ENCODE data around the gene CMTM3. TPM values are rescaled to one million over a fixed set of nuclear protein-coding genes. Genes with fewer than 3 reads are reported as not detected.
"Not testable (repeated sequence)": the region's sequence is repeated elsewhere in the genome, so short reads cannot be mapped to it uniquely, and the experiment has no call there.

CMTM3 gene
- total RNA-seq, 4 donors from 2014 or later, result 15.7 to 24.9 (median 19.3) TPM

DNA sequence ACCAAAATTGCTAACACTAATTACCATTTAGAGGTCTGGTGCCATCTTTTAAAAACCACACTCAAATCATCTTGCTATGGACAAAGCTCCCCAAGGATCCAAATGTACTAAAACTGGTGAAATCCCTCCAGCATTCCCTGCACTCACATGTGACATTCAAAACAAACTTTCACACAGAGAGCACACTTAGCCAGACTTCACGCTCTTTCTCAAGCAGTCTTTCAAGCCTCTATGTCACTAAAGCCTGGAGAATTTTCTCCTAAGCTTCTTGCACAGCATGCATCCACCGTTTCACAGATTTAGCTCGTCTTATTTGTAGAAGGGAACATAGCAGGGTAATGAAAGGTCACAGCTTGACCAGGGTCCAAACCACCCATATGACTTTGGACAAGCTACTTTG, 19.3 kb downstream of the CMTM3 start:
- Histone ChIP-seq H3K4me1 (peaks cover 0 to 5% (median 0%) of the 10 kb centered on the region in 3 donors), H3K9me3 (no peaks in the 10 kb centered on the region), H3K36me3 (peaks cover 0 to 33% of the 10 kb centered on the region in 2 donors), H3K4me3 (no peak overlapping the region), H3K27ac (no peak overlapping the region), H3K27me3 (no peaks in the 10 kb centered on the region)
- 73 to 83% methylated on average over 2 to 3 of the region's 3 CpGs for WGBS, 2 donors (ENCODE audit: low coverage in 1 of 2)
- TF ChIP-seq, protein P1, sequence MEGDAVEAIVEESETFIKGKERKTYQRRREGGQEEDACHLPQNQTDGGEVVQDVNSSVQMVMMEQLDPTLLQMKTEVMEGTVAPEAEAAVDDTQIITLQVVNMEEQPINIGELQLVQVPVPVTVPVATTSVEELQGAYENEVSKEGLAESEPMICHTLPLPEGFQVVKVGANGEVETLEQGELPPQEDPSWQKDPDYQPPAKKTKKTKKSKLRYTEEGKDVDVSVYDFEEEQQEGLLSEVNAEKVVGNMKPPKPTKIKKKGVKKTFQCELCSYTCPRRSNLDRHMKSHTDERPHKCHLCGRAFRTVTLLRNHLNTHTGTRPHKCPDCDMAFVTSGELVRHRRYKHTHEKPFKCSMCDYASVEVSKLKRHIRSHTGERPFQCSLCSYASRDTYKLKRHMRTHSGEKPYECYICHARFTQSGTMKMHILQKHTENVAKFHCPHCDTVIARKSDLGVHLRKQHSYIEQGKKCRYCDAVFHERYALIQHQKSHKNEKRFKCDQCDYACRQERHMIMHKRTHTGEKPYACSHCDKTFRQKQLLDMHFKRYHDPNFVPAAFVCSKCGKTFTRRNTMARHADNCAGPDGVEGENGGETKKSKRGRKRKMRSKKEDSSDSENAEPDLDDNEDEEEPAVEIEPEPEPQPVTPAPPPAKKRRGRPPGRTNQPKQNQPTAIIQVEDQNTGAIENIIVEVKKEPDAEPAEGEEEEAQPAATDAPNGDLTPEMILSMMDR (IDR thresholded peaks at IDR 0.05), result no peak
- no peak for TF ChIP-seq EP300 (IDR thresholded peaks at IDR 0.05)
- no peak for ATAC-seq

DNA sequence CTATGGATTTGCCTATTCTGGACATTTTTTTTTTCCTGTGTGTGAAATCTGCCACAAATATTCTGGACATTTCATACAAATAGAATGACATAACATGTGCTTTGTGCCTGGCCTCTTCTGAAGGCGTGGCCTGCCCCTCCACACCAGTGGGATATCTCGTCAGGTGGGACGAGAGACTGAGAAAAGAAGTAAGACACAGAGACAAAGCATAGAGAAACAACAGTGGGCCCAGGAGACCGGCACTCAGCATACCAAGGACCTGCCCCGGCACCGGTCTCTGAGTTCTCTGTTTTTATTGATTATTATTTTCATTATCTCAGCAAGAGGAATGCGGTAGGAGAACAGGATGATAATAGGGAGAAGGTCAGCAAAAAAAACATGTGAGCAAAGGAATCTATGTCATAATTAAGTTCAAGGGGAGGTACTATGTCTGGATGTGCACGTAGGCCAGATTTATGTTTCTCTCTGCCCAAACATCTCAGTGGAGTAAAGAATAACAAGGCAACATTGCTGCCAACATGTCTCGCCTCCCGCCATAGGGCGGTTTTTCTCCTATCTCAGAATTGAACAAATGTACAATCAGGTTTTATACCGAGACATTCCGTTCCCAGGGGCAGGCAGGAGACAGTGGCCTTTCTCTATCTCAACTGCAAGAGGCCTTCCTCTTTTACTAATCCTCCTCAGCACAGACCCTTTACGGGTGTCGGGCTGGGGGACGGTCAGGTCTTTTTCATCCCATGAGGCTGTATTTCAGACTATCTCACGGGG, 23.3 kb downstream of the CMTM3 start:
- not testable (repeated sequence) for ATAC-seq, H3K27me3 ChIP-seq, H3K27ac ChIP-seq, H3K36me3 ChIP-seq, H3K4me1 ChIP-seq, H3K9me3 ChIP-seq, H3K4me3 ChIP-seq
- 93 to 94% methylated on average over 9 to 11 of the region's 17 CpGs for WGBS, 2 donors (ENCODE audit: low coverage in 1 of 2)

DNA sequence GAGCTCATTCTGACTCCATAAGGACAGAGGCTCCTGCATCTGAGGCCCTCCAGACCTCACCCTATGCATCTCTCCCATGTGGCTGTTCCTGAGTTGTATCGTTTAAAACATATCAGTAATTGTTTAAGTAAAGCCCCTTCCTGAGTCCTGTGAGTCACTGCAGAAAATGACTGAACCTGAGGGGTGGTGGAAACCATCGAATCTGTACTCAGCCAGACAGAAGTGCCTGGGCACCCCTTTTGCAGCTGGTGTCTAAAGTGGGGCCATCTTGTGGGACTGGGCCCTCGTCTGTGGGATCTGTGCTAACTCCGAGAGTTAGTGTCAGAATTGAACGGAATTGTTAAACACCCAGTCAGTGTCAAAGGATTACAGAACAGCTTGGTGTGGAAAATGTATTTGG, 25.4 kb downstream of the CMTM3 start:
- TF ChIP-seq POLR2A (IDR thresholded peaks at IDR 0.05), result no peak
- 80 to 94% methylated on average over 3 to 5 of the region's 5 CpGs for WGBS, 2 donors (ENCODE audit: low coverage in 1 of 2)
- no peak overlapping the region for H3K27ac ChIP-seq
- H3K36me3 ChIP-seq, result peaks cover 0 to 9% of the 10 kb centered on the region in 2 donors
- no peaks in the 10 kb centered on the region for H3K9me3 ChIP-seq
- ATAC-seq, result no peak
- H3K4me1 ChIP-seq, result no peaks in the 10 kb centered on the region
- no peaks in the 10 kb centered on the region for H3K27me3 ChIP-seq
- H3K4me3 ChIP-seq, result no peak overlapping the region

DNA sequence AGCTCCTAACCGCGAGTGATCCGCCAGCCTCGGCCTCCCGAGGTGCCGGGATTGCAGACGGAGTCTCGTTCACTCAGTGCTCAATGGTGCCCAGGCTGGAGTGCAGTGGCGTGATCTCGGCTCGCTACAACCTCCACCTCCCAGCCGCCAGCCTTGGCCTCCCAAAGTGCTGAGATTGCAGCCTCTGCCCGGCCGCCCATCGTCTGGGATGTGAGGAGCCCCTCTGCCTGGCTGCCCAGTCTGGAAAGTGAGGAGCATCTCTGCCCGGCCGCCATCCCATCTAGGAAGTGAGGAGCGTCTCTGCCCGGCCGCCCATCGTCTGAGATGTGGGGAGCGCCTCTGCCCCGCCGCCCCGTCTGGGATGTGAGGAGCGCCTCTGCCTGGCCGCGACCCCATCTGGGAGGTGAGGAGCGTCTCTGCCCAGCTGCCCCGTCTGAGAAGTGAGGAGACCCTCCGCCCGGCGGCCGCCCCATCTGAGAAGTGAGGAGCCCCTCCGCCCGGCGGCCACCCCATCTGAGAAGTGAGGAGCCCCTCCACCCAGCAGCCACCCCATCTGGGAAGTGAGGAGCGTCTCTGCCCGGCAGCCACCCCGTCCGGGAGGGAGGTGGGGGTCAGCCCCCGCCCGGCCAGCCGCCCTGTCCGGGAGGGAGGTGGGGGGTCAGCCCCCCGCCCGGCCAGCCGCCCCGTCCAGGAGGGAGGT, 26.2 kb downstream of the CMTM3 start:
- H3K4me1 ChIP-seq, H3K27me3 ChIP-seq, H3K4me3 ChIP-seq, H3K27ac ChIP-seq, H3K9me3 ChIP-seq, ATAC-seq: not testable (repeated sequence)
- peaks cover 0 to 14% of the 10 kb centered on the region in 2 donors for H3K36me3 ChIP-seq
- WGBS, 2 donors (ENCODE audit: low coverage in 1 of 2), result no CpG with 5 or more reads among the region's 49 CpGs

DNA sequence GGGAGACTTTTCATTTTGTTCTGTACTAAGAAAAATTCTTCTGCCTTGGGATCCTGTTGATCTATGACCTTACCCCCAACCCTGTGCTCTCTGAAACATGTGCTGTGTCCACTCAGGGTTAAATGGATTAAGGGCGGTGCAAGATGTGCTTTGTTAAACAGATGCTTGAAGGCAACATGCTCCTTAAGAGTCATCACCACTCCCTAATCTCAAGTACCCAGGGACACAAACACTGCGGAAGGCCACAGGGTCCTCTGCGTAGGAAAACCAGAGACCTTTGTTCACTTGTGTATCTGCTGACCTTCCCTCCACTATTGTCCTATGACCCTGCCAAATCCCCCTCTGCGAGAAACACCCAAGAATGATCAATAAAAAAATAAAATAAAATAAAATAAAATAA, 27.1 kb downstream of the CMTM3 start:
- not testable (repeated sequence) for H3K9me3 ChIP-seq, H3K4me3 ChIP-seq, ATAC-seq, H3K27me3 ChIP-seq, H3K27ac ChIP-seq, H3K4me1 ChIP-seq
- 82% methylated on average over 3 of the region's 4 CpGs; no CpG with 5 or more reads in 1 of the 2 donors for WGBS, 2 donors (ENCODE audit: low coverage in 1 of 2)
- peaks cover 0 to 14% of the 10 kb centered on the region in 2 donors for H3K36me3 ChIP-seq

DNA sequence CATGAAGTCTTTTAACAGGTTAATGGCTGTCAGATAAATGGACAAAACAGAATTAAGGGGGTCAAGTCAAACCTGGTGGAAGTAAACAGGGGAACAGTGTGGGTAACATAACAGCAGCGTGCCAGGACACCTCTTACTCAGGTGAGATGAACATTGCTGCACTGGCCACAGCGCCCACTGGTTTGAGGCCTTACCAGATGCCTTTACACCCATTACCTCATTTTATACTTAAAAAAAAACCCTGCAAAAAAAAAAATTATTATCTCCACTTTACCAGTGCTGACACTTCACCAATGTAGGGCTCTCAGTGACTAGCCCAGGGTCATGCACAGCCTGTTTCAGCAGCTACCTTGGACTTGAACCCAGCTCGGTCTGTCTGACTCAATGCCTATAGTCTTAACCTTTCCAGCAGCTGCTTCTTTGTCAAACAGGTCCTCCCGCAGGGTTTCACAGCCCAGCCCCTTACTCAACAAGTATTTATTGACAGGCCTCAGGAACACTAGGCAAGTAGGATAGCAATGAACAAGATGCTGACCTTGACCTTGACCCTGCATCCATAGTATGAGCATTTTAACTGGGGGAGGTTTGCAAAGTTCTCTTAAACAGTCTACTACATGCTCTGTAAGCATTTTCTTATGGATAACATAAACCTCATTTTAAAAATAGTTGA, 30.2 kb downstream of the CMTM3 start:
- no peak overlapping the region for H3K27ac ChIP-seq
- peaks cover 0 to 14% of the 10 kb centered on the region in 2 donors for H3K36me3 ChIP-seq
- TF ChIP-seq POLR2A (IDR thresholded peaks at IDR 0.05) (no peak), EP300 (IDR thresholded peaks at IDR 0.05) (no peak), POLR2AphosphoS5 (IDR thresholded peaks at IDR 0.05) (no peak)
- TF ChIP-seq, protein P1 (IDR thresholded peaks at IDR 0.05), result no peak
- H3K4me3 ChIP-seq, result no peak overlapping the region
- H3K27me3 ChIP-seq, result no peaks in the 10 kb centered on the region
- no peak for ATAC-seq
- 83 to 84% methylated on average over 4 of the region's 4 CpGs for WGBS, 2 donors (ENCODE audit: low coverage in 1 of 2)
- no peaks in the 10 kb centered on the region for H3K9me3 ChIP-seq
- no peaks in the 10 kb centered on the region for H3K4me1 ChIP-seq

DNA sequence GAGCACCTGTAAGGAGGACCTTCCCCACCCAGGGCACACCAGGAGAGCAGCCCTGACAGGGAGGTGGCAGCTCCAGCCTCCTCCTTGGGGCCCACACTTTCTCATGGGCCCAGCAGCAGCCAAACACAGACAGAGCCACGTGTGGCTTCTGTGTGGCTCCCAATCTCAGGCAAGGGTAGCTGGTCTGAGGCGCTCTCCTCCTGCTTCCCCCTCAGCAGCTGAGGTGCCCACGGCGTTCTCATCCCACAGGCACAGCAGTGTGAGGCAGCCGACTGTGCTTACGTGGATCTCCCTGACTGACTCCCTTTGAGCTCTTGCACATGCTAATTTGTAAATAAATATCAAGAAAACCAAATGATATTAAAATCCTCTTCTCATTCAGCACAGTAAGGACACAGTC, 30.9 kb downstream of the CMTM3 start:
- no peaks in the 10 kb centered on the region for H3K27me3 ChIP-seq
- peaks cover 0 to 14% of the 10 kb centered on the region in 2 donors for H3K36me3 ChIP-seq
- no CpG with 5 or more reads among the region's 6 CpGs for WGBS, 2 donors (ENCODE audit: low coverage in 1 of 2)
- ATAC-seq, result no peak
- TF ChIP-seq POLR2A (IDR thresholded peaks at IDR 0.05) (no peak), POLR2AphosphoS5 (IDR thresholded peaks at IDR 0.05) (no peak), EP300 (IDR thresholded peaks at IDR 0.05) (no peak)
- TF ChIP-seq, protein P1 (IDR thresholded peaks at IDR 0.05), result no peak
- no peaks in the 10 kb centered on the region for H3K4me1 ChIP-seq
- no peak overlapping the region for H3K4me3 ChIP-seq
- no peaks in the 10 kb centered on the region for H3K9me3 ChIP-seq
- H3K27ac ChIP-seq, result no peak overlapping the region
